NCI-H146 (cell line): ENCODE data around the gene NMUR1.
"Not testable (repeated sequence)": the region's sequence is repeated elsewhere in the genome, so short reads cannot be mapped to it uniquely, and the experiment has no call there.

ENCODE experiments used
- DNase-seq: peaks from one replicate; lab custom pipeline; 2025; lab: John Stamatoyannopoulos, UW

Gene NMUR1

GRCh38 chr2:231530099-231531011 lies at the start of gene NMUR1:
TSS of gene NMUR1 (minus strand) at chr2:231530445. CDS start at chr2:231530361, 84 bp downstream.
- DNase-seq = peak; percentile 34

GRCh38 chr2:231579560-231579959 lies 49.3 kb upstream of the NMUR1 start:
- DNase-seq = no peak

- not testable (repeated sequence) for DNase-seq
Observed at GRCh38 chr2:231578655-231579054, 48.4 kb upstream of the NMUR1 start.

GRCh38 chr2:231576465-231576864 lies 46.2 kb upstream of the NMUR1 start:
- DNase-seq = no peak

- DNase-seq = no peak
Observed at GRCh38 chr2:231575612-231576256, 45.5 kb upstream of the NMUR1 start.

GRCh38 chr2:231573698-231574421 lies 43.6 kb upstream of the NMUR1 start:
- DNase-seq = no peak

- no peak for DNase-seq
Observed at GRCh38 chr2:231573096-231573495, 42.9 kb upstream of the NMUR1 start.

- no peak for DNase-seq
Observed at GRCh38 chr2:231571661-231572191, 41.5 kb upstream of the NMUR1 start.

- not testable (repeated sequence) for DNase-seq
Observed at GRCh38 chr2:231570915-231571314, 40.7 kb upstream of the NMUR1 start.

GRCh38 chr2:231568785-231569435 lies 38.7 kb upstream of the NMUR1 start:
- peak; percentile 72 for DNase-seq

- DNase-seq = peak; percentile 69
Observed at GRCh38 chr2:231568098-231568784, 38.0 kb upstream of the NMUR1 start.

- no peak for DNase-seq
Observed at GRCh38 chr2:231567159-231567558, 36.9 kb upstream of the NMUR1 start.

- peak; percentile 22 for DNase-seq
Observed at GRCh38 chr2:231565887-231566594, 35.8 kb upstream of the NMUR1 start.

GRCh38 chr2:231563378-231563961 lies 33.2 kb upstream of the NMUR1 start:
- peak; percentile 55 for DNase-seq

GRCh38 chr2:231557571-231558217 lies 27.4 kb upstream of the NMUR1 start:
- peak; percentile 46 for DNase-seq

GRCh38 chr2:231556981-231557380 lies 26.7 kb upstream of the NMUR1 start:
- no peak for DNase-seq

- DNase-seq = not testable (repeated sequence)
Observed at GRCh38 chr2:231556496-231556895, 26.3 kb upstream of the NMUR1 start.

- no peak for DNase-seq
Observed at GRCh38 chr2:231554748-231555545, 24.7 kb upstream of the NMUR1 start.

GRCh38 chr2:231554327-231554726 lies 24.1 kb upstream of the NMUR1 start:
- no peak for DNase-seq
